HEK293 (cell line): Measurements from ENCODE around the gene STAP2.

Source experiments
- ATF2 ChIP-seq: fragments of 450-650 bp; formaldehyde crosslinking; IDR thresholded peaks from 2 replicates; pipeline ENCODE4 v1.5.1; 2016; ENCODE audit warnings: missing biosample characterization, missing genetic modification characterization, low read depth
- CTCF ChIP-seq: fragments of 450-650 bp; formaldehyde crosslinking; IDR thresholded peaks from 2 replicates; pipeline ENCODE4 v1.5.1; 2016; ENCODE audit warnings: missing biosample characterization, missing genetic modification characterization
- KLF16 ChIP-seq: fragments of 450-650 bp; formaldehyde crosslinking; IDR thresholded peaks from 2 replicates; pipeline ENCODE4 v1.5.1; 2017; ENCODE audit warnings: missing biosample characterization, missing genetic modification characterization
- PATZ1 ChIP-seq: fragments of 450-650 bp; formaldehyde crosslinking; IDR thresholded peaks from 2 replicates; pipeline ENCODE4 v1.5.1; 2016; ENCODE audit warnings: missing biosample characterization, missing genetic modification characterization
- TCF7L2 ChIP-seq: IDR thresholded peaks from 2 replicates; pipeline ENCODE4 v1.6.1; 2011; ENCODE audit warnings: low read depth, mild to moderate bottlenecking, inconsistent platforms, low read length, moderate library complexity, borderline replicate concordance
- ZFP69B ChIP-seq: fragments of 450-650 bp; formaldehyde crosslinking; IDR thresholded peaks from 2 replicates; pipeline ENCODE4 v1.5.1; 2016; ENCODE audit warnings: missing biosample characterization, missing genetic modification characterization
- ZNF121 ChIP-seq: fragments of 450-650 bp; formaldehyde crosslinking; IDR thresholded peaks from 2 replicates; pipeline ENCODE4 v1.5.1; 2016; ENCODE audit warnings: missing biosample characterization, missing genetic modification characterization
- ZNF416 ChIP-seq: fragments of 450-650 bp; formaldehyde crosslinking; IDR thresholded peaks from 2 replicates; pipeline ENCODE4 v1.5.1; 2016; ENCODE audit warnings: missing biosample characterization, missing genetic modification characterization
- ZNF514 ChIP-seq: fragments of 450-650 bp; formaldehyde crosslinking; IDR thresholded peaks from 2 replicates; pipeline ENCODE4 v1.5.1; 2016; ENCODE audit warnings: missing biosample characterization, missing genetic modification characterization
- ZNF585B ChIP-seq: fragments of 450-650 bp; formaldehyde crosslinking; IDR thresholded peaks from 2 replicates; pipeline ENCODE4 v1.5.1; 2016; ENCODE audit warnings: missing biosample characterization, missing genetic modification characterization
- ZNF600 ChIP-seq: fragments of 450-650 bp; formaldehyde crosslinking; IDR thresholded peaks from 2 replicates; pipeline ENCODE4 v1.5.1; 2016; ENCODE audit warnings: missing biosample characterization, missing genetic modification characterization
- ZNF626 ChIP-seq: fragments of 450-650 bp; sonication (Bioruptor Pico); formaldehyde crosslinking; IDR thresholded peaks from 2 replicates; pipeline ENCODE4 v1.5.1; 2018; ENCODE audit warnings: missing biosample characterization, missing genetic modification characterization, inconsistent platforms
- TF ChIP-seq, protein P1 (sequence below): fragments of 450-650 bp; formaldehyde crosslinking; IDR thresholded peaks from 2 replicates; pipeline ENCODE4 v1.5.1; 2016; ENCODE audit warnings: missing biosample characterization, missing genetic modification characterization
- TF ChIP-seq, protein P2 (sequence below): fragments of 450-650 bp; formaldehyde crosslinking; IDR thresholded peaks from 2 replicates; pipeline ENCODE4 v1.5.1; 2016; ENCODE audit warnings: missing biosample characterization, missing genetic modification characterization

DNA sequence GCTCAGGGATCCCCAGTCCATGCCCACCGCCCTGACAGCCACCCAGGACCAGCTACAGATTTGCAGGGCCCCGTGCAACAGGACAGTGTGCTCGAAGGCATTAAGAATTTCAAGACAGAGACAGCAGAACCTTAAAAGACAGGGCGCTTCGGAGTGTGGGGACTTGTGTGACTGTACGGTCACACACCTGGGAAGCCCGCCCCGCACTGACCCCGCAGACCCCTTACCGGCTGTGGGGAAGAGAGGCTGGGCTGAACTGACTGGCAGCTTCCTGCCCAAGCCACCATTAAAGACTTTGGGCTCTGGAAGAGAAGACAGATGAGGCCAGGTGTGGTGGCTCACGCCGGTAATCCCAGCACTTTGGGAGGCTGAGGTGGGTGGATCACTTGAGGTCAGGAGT, 14.4 kb downstream of the STAP2 start:
- TF ChIP-seq CTCF = no peak
- no peak for TF ChIP-seq ZNF121
- TF ChIP-seq ZNF600 = no peak
- no peak for TF ChIP-seq KLF16 (tag by site-specific recombination)
- TF ChIP-seq ATF2 = no peak
- TF ChIP-seq, protein P1, sequence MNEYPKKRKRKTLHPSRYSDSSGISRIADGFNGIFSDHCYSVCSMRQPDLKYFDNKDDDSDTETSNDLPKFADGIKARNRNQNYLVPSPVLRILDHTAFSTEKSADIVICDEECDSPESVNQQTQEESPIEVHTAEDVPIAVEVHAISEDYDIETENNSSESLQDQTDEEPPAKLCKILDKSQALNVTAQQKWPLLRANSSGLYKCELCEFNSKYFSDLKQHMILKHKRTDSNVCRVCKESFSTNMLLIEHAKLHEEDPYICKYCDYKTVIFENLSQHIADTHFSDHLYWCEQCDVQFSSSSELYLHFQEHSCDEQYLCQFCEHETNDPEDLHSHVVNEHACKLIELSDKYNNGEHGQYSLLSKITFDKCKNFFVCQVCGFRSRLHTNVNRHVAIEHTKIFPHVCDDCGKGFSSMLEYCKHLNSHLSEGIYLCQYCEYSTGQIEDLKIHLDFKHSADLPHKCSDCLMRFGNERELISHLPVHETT (tag by site-specific recombination) = no peak
- TF ChIP-seq PATZ1 (tag by site-specific recombination) = no peak
- no peak for TF ChIP-seq ZFP69B
- TF ChIP-seq ZNF514 (tag by site-specific recombination) = no peak
- no peak for TF ChIP-seq ZNF626 (tag by site-specific recombination)
- TF ChIP-seq, protein P2, sequence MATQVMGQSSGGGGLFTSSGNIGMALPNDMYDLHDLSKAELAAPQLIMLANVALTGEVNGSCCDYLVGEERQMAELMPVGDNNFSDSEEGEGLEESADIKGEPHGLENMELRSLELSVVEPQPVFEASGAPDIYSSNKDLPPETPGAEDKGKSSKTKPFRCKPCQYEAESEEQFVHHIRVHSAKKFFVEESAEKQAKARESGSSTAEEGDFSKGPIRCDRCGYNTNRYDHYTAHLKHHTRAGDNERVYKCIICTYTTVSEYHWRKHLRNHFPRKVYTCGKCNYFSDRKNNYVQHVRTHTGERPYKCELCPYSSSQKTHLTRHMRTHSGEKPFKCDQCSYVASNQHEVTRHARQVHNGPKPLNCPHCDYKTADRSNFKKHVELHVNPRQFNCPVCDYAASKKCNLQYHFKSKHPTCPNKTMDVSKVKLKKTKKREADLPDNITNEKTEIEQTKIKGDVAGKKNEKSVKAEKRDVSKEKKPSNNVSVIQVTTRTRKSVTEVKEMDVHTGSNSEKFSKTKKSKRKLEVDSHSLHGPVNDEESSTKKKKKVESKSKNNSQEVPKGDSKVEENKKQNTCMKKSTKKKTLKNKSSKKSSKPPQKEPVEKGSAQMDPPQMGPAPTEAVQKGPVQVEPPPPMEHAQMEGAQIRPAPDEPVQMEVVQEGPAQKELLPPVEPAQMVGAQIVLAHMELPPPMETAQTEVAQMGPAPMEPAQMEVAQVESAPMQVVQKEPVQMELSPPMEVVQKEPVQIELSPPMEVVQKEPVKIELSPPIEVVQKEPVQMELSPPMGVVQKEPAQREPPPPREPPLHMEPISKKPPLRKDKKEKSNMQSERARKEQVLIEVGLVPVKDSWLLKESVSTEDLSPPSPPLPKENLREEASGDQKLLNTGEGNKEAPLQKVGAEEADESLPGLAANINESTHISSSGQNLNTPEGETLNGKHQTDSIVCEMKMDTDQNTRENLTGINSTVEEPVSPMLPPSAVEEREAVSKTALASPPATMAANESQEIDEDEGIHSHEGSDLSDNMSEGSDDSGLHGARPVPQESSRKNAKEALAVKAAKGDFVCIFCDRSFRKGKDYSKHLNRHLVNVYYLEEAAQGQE (tag by site-specific recombination) = no peak
- no peak for TF ChIP-seq ZNF585B (tag by site-specific recombination)
- no peak for TF ChIP-seq TCF7L2
- no peak for TF ChIP-seq ZNF416
